GM19240 (cell line): ENCODE results near the gene CYBA.

Experiments
- DNase-seq: peaks from one replicate; pipeline ENCODE4 v3.0.0; 2011; ENCODE audit warnings: low spot score; ENCODE audit not compliant: insufficient read length

CYBA gene

DNA sequence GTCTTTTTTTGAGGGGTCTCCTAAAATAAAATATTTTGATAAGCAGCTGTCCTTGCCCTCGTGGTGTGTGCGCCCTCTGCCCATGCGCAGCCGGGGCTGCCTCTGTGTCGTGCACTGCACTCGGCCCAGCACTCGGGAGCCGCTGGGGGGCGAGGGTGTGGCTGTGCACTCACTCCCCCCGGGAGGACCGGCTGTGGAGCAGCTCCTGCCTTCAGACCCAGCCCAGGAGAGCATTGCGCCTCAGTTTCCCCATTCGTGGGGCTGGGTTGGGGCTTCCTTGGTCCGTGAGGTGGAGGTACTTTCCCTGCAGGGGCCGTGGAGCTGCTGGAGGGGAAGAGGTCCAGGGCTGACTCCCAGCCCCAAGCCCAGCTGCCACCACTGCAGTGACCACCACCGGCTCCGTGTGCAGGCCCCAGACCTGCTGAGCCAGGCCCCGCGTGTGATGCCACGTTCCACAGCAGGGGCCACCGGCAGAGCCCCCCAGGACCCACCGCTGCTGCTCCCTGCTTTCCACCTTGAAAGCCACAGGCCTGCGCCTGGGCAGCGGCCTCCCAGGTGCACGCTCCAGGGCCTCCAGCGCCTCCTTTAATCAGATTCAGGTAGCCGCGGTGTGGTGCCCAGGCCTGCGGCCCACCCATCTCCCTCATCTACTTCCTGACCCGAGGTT, 18.8 kb downstream of the CYBA start:
- DNase-seq = no peak

GRCh38 chr16:88631384-88631783, 19.5 kb downstream of the CYBA start:
- no peak for DNase-seq

- no peak for DNase-seq
Observed at GRCh38 chr16:88630941-88631340, 19.9 kb downstream of the CYBA start.

DNA sequence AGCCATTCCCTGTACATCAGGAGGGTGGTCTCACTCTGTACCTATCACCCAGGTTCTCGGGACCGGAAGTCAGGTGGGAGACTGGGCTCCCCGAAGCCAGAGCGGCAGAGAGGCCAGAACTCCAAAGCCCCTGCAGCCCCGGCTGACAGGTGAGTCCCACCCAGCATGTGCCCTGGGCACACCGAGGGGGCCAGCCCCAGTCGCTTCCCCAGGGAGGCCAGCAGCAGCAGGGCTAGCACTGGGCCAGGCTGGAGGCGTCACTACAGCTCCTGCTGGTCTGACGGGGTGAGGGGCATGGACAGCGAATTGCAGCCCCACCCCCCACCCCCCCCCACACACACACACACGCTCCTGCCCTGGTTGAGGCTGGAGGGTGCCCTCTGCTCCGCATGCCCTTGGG, 20.4 kb downstream of the CYBA start:
- no peak for DNase-seq

GRCh38 chr16:88629835-88630234, 21.0 kb downstream of the CYBA start:
- DNase-seq = no peak

DNA sequence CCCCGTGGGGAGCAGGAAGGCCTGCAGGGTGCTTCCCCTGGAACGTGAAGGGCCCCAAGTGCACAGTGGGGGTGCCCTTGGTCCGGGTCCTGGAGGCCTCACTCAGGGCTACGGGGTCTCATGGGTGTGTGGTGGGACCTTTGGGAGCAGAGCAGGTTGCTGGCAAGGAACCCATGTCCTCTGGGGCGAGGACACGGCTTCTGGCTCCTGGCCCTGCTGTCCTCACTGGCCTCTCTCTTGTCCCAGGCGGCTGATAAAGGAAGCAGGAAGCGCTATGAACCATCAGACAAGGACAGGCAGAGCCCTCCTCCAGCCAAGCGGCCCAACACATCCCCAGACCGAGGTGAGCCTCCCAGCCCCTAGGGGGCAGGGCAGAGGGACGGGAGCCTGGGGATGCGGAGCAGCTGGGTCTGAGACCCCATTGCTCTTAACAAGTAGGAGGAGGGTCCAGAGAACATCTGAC, 22.3 kb downstream of the CYBA start:
- no peak for DNase-seq

DNA sequence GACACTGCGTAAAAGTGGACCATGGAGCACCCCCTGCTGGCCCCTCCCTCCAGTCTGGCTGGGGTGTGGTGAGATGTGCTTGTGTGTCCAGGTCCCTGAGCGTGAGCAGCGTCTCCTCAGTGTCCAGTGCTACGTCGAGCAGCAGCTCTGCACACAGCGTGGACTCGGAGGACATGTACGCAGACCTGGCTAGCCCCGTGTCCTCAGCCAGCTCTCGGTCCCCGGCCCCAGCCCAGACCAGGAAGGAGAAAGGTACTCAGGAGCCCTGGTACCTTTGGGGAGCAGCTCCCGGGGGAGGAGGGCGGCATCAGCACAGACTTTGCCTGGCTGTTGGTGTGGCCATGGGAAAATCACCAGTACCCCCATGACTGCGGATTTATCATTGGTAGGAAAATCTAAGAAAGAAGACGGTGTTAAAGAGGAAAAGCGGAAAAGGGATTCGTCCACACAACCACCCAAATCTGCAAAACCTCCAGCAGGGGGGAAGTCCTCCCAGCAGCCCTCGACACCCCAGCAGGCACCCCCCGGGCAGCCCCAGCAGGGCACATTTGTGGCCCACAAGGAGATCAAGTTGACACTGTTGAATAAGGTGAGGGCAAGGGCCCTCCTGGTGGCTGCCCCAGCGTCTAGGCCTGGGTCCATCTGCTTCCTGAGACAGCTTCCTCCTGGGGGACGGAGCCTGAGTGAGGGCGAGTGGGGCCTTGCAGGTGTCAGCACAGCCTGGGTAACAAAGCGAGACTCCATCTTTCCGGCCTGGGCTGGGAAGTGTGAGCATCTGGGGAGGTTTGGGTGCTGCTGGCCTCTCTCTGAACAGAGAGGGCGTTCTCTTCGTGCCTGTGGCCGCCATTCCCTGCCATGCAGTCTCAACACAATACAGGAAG, 23.1 kb downstream of the CYBA start:
- no peak for DNase-seq

DNA sequence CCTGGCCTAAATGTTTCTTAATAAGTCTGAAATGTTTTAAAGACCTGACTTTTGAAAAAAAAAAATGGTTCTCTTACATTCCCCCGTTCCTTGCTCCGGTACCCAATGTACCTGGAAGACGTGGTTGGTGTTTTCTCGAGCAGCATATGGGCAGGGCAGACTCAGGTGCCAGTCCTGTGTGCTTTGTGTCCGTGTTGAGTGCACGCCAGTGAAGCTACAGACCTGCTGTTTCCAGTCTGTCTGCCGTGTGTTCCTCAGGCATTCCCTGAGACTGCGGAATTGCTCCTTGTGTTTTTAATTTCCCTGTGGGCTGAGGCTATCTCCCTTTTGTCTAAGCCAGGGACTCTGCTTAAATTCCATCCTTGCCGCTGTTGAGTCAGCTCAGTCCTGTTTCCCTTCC, 24.2 kb downstream of the CYBA start:
- no peak for DNase-seq

DNA sequence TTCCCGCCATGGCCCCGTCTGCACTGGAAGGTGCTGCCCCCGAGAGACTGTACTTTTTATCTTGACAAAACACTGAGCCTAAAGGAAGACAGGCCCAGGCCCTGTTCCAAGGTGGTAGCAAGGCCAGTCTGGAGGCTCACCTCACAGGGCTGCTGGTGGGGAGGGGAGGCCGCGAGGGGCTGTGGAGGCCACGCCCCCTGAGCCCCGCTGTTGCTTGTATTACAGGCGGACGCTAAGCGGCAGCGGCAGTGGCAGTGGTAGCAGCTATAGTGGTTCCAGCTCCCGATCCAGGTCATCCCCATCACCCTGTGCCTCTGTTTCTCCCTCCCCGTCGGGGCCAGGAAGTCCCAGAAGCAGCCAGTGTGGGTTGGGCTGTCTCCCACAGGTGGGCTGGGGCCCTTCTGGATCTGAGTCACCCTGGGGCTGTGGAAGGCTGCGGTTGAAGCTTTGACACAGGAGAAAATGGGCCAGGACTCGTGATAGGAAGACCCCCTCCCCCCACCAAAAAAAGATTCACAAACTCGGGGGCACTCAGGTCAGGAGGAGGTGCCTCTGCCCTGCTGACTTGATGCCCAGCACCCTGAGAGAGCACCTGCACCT, 25.8 kb downstream of the CYBA start:
- no peak for DNase-seq

GRCh38 chr16:88624481-88624880, 26.4 kb downstream of the CYBA start:
- no peak for DNase-seq

GRCh38 chr16:88623858-88624257, 27.0 kb downstream of the CYBA start:
- DNase-seq = no peak

- no peak for DNase-seq
Observed at GRCh38 chr16:88622866-88623265, 28.0 kb downstream of the CYBA start.

GRCh38 chr16:88622125-88622524, 28.7 kb downstream of the CYBA start:
- no peak for DNase-seq

- DNase-seq = no peak
Observed at GRCh38 chr16:88619859-88620815, 30.7 kb downstream of the CYBA start.

DNA sequence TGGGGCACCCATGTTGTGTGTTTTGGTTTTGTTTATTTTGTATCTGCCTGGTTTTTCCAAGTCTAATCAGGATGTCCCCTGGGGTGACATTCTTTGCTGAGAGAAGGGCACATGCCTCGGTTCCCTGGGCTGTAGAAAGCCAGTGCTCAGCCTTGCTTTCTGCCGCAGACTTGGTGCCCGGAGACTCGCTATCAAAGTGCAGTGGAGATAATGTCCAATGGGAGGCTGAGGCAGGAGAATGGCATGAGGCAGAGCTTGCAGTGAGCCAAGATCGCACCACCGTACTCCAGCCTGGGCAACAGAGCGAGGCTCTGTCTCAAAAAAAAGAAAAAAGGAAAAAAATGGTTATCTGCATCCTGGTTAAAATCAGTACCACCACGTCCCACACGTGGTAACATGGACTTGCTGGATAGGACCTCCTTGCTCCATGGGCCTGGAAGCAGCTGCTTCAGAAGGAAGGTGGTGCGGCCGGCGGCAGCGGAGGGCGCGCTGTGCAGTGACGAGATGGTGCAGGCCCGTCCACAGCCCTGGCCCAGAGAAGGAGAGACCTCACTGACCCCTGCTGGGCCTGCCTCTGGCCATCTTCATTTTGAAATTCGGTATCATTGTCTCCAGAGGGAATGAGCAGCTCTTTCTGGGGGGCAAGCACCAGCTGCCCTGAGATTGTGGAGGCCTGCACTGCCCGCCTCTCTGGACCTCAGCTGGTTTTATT, 31.7 kb downstream of the CYBA start:
- no peak for DNase-seq

- DNase-seq = no peak
Observed at GRCh38 chr16:88618182-88618955, 32.5 kb downstream of the CYBA start.

DNA sequence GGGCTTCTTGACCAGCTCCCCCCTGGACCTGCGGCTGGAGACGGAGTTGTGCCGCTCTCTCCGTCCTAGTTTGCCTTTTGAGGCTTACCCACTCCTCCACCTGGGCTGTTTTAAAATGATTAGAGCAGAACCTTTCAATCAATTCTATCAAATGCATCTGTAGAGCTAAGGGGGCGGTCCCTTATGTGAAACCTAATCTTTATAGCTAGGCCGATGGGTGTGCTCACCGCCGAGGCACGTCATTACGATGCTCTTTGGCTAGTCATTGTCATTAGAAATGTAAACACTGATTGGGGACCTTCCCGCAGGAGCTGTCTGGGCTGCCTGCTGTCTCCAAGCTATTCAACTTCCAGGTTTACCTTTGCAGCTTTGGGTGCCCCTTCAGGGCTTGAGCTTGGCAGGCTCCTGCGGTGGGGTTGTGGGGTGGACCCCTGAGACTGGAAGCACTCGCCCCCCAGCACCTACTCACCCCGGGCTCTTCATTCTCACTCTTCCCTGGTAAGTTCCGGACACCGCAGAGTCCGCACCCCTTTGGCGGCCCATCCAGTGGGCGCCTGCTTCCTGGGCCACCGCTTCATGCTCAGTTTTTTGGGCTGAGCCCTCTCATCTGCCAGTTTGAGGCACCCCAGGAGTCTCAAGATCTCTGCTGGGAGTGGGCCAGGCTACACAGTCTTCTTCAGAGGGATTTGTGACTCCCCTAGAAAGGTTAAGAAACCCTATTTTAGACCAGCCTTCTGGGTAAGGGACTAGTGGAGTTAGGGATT, 33.4 kb downstream of the CYBA start:
- DNase-seq = no peak

GRCh38 chr16:88616736-88617135, 34.1 kb downstream of the CYBA start:
- no peak for DNase-seq

- DNase-seq = no peak
Observed at GRCh38 chr16:88616320-88616719, 34.5 kb downstream of the CYBA start.
